HEK293 (cell line): ENCODE measurements around the gene PCDH9.

ENCODE experiments used
- GLI2 ChIP-seq: fragments of 450-650 bp; formaldehyde crosslinking; IDR thresholded peaks from 2 replicates; pipeline ENCODE4; 2017; ENCODE audit warnings: missing biosample characterization, missing genetic modification characterization, low read depth, borderline replicate concordance
- INSM2 ChIP-seq: fragments of 450-650 bp; formaldehyde crosslinking; IDR thresholded peaks from 2 replicates; pipeline ENCODE4 v1.5.1; 2016; ENCODE audit warnings: missing biosample characterization, missing genetic modification characterization
- KLF16 ChIP-seq: fragments of 450-650 bp; formaldehyde crosslinking; IDR thresholded peaks from 2 replicates; pipeline ENCODE4 v1.5.1; 2017; ENCODE audit warnings: missing biosample characterization, missing genetic modification characterization
- PRDM1 ChIP-seq: fragments of 450-650 bp; formaldehyde crosslinking; IDR thresholded peaks from 2 replicates; pipeline ENCODE4; 2016; ENCODE audit warnings: missing biosample characterization, missing genetic modification characterization
- PRDM4 ChIP-seq: fragments of 450-650 bp; formaldehyde crosslinking; IDR thresholded peaks from 2 replicates; pipeline ENCODE4 v1.5.1; 2017; ENCODE audit warnings: missing biosample characterization, missing genetic modification characterization
- REPIN1 ChIP-seq: fragments of 450-650 bp; formaldehyde crosslinking; IDR thresholded peaks from 2 replicates; pipeline ENCODE4 v1.5.1; 2017; ENCODE audit warnings: missing biosample characterization, missing genetic modification characterization, low read depth
- ZBTB1 ChIP-seq: fragments of 450-650 bp; formaldehyde crosslinking; IDR thresholded peaks from 2 replicates; pipeline ENCODE4 v1.5.1; 2016; ENCODE audit warnings: missing biosample characterization, missing genetic modification characterization
- ZBTB17 ChIP-seq: fragments of 450-650 bp; formaldehyde crosslinking; IDR thresholded peaks from 2 replicates; pipeline ENCODE4 v1.5.1; 2016; ENCODE audit warnings: missing biosample characterization, missing genetic modification characterization
- ZEB2 ChIP-seq: fragments of 450-650 bp; formaldehyde crosslinking; IDR thresholded peaks from 2 replicates; pipeline ENCODE4 v1.5.1; 2016; ENCODE audit warnings: missing biosample characterization, missing genetic modification characterization
- ZFP69B ChIP-seq: fragments of 450-650 bp; formaldehyde crosslinking; IDR thresholded peaks from 2 replicates; pipeline ENCODE4 v1.5.1; 2016; ENCODE audit warnings: missing biosample characterization, missing genetic modification characterization
- ZNF114 ChIP-seq: fragments of 450-650 bp; formaldehyde crosslinking; IDR thresholded peaks from 2 replicates; pipeline ENCODE4 v1.5.0; 2017; ENCODE audit warnings: missing biosample characterization, missing genetic modification characterization
- ZNF138 ChIP-seq: fragments of 450-650 bp; formaldehyde crosslinking; IDR thresholded peaks from 2 replicates; pipeline ENCODE4 v1.5.1; 2016; ENCODE audit warnings: missing biosample characterization, missing genetic modification characterization, borderline replicate concordance
- ZNF174 ChIP-seq: fragments of 450-650 bp; formaldehyde crosslinking; IDR thresholded peaks from 2 replicates; pipeline ENCODE4 v1.5.0; 2017; ENCODE audit warnings: missing biosample characterization, mild to moderate bottlenecking, missing genetic modification characterization
- ZNF266 ChIP-seq: fragments of 450-650 bp; formaldehyde crosslinking; IDR thresholded peaks from 2 replicates; pipeline ENCODE4 v1.5.1; 2016; ENCODE audit warnings: missing biosample characterization, missing genetic modification characterization, low read depth
- ZNF362 ChIP-seq: fragments of 450-650 bp; formaldehyde crosslinking; IDR thresholded peaks from 2 replicates; pipeline ENCODE4 v1.5.1; 2016; ENCODE audit warnings: missing biosample characterization, missing genetic modification characterization
- ZNF571 ChIP-seq: fragments of 450-650 bp; formaldehyde crosslinking; IDR thresholded peaks from 2 replicates; pipeline ENCODE4 v1.5.0; 2017; ENCODE audit warnings: missing biosample characterization, missing genetic modification characterization
- ZNF600 ChIP-seq: fragments of 450-650 bp; formaldehyde crosslinking; IDR thresholded peaks from 2 replicates; pipeline ENCODE4 v1.5.1; 2016; ENCODE audit warnings: missing biosample characterization, missing genetic modification characterization
- ZNF610 ChIP-seq: fragments of 450-650 bp; formaldehyde crosslinking; IDR thresholded peaks from 2 replicates; pipeline ENCODE4 v1.5.1; 2016; ENCODE audit warnings: missing biosample characterization, missing genetic modification characterization, borderline replicate concordance
- ZNF623 ChIP-seq: fragments of 450-650 bp; formaldehyde crosslinking; IDR thresholded peaks from 2 replicates; pipeline ENCODE4 v1.5.1; 2016; ENCODE audit warnings: missing biosample characterization, missing genetic modification characterization
- ZNF629 ChIP-seq: fragments of 450-650 bp; formaldehyde crosslinking; IDR thresholded peaks from 2 replicates; pipeline ENCODE4 v1.5.1; 2017; ENCODE audit warnings: missing biosample characterization, missing genetic modification characterization
- ZNF830 ChIP-seq: fragments of 450-650 bp; IDR thresholded peaks from 2 replicates; pipeline ENCODE4 v1.5.0; 2018; ENCODE audit warnings: missing biosample characterization, missing genetic modification characterization, low read depth, mild to moderate bottlenecking, moderate library complexity
- ZSCAN30 ChIP-seq: fragments of 450-650 bp; IDR thresholded peaks from 2 replicates; pipeline ENCODE4 v1.5.1; 2018; ENCODE audit warnings: missing biosample characterization, mild to moderate bottlenecking, missing genetic modification characterization, moderate library complexity
- ZXDB ChIP-seq: fragments of 450-650 bp; formaldehyde crosslinking; IDR thresholded peaks from 2 replicates; pipeline ENCODE4 v1.5.1; 2016; ENCODE audit warnings: missing biosample characterization, missing genetic modification characterization
- TF ChIP-seq, protein P1 (sequence below): fragments of 450-650 bp; formaldehyde crosslinking; IDR thresholded peaks from 2 replicates; pipeline ENCODE4 v1.5.0; 2017; ENCODE audit warnings: missing biosample characterization, missing genetic modification characterization, borderline replicate concordance
- TF ChIP-seq, protein P2 (sequence below): fragments of 450-650 bp; formaldehyde crosslinking; IDR thresholded peaks from 2 replicates; pipeline ENCODE4 v1.5.1; 2016; ENCODE audit warnings: missing biosample characterization, missing genetic modification characterization
- TF ChIP-seq, protein P3 (sequence below): fragments of 450-650 bp; formaldehyde crosslinking; IDR thresholded peaks from 2 replicates; pipeline ENCODE4 v1.5.1; 2017; ENCODE audit warnings: missing biosample characterization, missing genetic modification characterization

The PCDH9 gene

GRCh38 chr13:67229481-67230403, at the start of gene PCDH9 (continued):
- TF ChIP-seq ZNF138 (tag by site-specific recombination) (no peak), ZNF623 (no peak), ZNF266 (no peak), KLF16 (tag by site-specific recombination) (peak; percentile 61; the same call in 1 of the 2 replicates), ZNF174 (tag by site-specific recombination) (no peak), ZNF362 (tag by site-specific recombination) (no peak), GLI2 (tag by site-specific recombination) (no peak), ZNF830 (no peak), ZFP69B (tag by site-specific recombination) (no peak), INSM2 (tag by site-specific recombination) (no peak), PRDM4 (tag by site-specific recombination) (peak; percentile 38; the same call in 1 of the 2 replicates), ZBTB1 (tag by site-specific recombination) (no peak), REPIN1 (tag by site-specific recombination) (0 out of 2 replicates have a peak, but pooled peaks have one; percentile 11), ZNF600 (tag by site-specific recombination) (no peak), ZNF610 (tag by site-specific recombination) (no peak), ZNF571 (tag by site-specific recombination) (no peak), ZBTB17 (peak; percentile 85), PRDM1 (tag by site-specific recombination) (peak; percentile 95), ZNF629 (peak; percentile 63; the same call in 1 of the 2 replicates), ZEB2 (tag by site-specific recombination) (peak; percentile 47), ZNF114 (tag by site-specific recombination) (no peak), ZSCAN30 (tag by site-specific recombination) (peak; percentile 16; the same call in 1 of the 2 replicates), ZXDB (tag by site-specific recombination) (peak; percentile 17)
- TF ChIP-seq, protein P1, sequence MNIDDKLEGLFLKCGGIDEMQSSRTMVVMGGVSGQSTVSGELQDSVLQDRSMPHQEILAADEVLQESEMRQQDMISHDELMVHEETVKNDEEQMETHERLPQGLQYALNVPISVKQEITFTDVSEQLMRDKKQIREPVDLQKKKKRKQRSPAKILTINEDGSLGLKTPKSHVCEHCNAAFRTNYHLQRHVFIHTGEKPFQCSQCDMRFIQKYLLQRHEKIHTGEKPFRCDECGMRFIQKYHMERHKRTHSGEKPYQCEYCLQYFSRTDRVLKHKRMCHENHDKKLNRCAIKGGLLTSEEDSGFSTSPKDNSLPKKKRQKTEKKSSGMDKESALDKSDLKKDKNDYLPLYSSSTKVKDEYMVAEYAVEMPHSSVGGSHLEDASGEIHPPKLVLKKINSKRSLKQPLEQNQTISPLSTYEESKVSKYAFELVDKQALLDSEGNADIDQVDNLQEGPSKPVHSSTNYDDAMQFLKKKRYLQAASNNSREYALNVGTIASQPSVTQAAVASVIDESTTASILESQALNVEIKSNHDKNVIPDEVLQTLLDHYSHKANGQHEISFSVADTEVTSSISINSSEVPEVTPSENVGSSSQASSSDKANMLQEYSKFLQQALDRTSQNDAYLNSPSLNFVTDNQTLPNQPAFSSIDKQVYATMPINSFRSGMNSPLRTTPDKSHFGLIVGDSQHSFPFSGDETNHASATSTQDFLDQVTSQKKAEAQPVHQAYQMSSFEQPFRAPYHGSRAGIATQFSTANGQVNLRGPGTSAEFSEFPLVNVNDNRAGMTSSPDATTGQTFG (tag by site-specific recombination): no peak
- TF ChIP-seq, protein P2, sequence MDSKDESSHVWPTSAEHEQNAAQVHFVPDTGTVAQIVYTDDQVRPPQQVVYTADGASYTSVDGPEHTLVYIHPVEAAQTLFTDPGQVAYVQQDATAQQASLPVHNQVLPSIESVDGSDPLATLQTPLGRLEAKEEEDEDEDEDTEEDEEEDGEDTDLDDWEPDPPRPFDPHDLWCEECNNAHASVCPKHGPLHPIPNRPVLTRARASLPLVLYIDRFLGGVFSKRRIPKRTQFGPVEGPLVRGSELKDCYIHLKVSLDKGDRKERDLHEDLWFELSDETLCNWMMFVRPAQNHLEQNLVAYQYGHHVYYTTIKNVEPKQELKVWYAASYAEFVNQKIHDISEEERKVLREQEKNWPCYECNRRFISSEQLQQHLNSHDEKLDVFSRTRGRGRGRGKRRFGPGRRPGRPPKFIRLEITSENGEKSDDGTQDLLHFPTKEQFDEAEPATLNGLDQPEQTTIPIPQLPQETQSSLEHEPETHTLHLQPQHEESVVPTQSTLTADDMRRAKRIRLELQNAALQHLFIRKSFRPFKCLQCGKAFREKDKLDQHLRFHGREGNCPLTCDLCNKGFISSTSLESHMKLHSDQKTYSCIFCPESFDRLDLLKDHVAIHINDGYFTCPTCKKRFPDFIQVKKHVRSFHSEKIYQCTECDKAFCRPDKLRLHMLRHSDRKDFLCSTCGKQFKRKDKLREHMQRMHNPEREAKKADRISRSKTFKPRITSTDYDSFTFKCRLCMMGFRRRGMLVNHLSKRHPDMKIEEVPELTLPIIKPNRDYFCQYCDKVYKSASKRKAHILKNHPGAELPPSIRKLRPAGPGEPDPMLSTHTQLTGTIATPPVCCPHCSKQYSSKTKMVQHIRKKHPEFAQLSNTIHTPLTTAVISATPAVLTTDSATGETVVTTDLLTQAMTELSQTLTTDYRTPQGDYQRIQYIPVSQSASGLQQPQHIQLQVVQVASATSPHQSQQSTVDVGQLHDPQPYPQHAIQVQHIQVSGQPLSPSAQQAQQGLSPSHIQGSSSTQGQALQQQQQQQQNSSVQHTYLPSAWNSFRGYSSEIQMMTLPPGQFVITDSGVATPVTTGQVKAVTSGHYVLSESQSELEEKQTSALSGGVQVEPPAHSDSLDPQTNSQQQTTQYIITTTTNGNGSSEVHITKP: no peak
- TF ChIP-seq, protein P3, sequence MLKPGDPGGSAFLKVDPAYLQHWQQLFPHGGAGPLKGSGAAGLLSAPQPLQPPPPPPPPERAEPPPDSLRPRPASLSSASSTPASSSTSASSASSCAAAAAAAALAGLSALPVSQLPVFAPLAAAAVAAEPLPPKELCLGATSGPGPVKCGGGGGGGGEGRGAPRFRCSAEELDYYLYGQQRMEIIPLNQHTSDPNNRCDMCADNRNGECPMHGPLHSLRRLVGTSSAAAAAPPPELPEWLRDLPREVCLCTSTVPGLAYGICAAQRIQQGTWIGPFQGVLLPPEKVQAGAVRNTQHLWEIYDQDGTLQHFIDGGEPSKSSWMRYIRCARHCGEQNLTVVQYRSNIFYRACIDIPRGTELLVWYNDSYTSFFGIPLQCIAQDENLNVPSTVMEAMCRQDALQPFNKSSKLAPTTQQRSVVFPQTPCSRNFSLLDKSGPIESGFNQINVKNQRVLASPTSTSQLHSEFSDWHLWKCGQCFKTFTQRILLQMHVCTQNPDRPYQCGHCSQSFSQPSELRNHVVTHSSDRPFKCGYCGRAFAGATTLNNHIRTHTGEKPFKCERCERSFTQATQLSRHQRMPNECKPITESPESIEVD (tag by site-specific recombination): no peak
